ENCODE results near the gene AICDA.

- TF ChIP-seq CTCF (IDR thresholded peaks at IDR 0.05) (no peak), EZH2phosphoT487 (IDR thresholded peaks at IDR 0.05) (no peak)
These were observed 2.5 kb upstream of the AICDA start for GRCh38 chr12:8615206-8615605.
